CD4-positive, alpha-beta T cell treated with Interleukin-4 for 1 hour (primary cell): ENCODE data around the gene ITPRIPL2.

Experiments
- DNase-seq, 2 donors: peaks; one replicate each; pipeline ENCODE4 v3.0.0-alpha.2; 2020 to 2022

Gene ITPRIPL2

DNA sequence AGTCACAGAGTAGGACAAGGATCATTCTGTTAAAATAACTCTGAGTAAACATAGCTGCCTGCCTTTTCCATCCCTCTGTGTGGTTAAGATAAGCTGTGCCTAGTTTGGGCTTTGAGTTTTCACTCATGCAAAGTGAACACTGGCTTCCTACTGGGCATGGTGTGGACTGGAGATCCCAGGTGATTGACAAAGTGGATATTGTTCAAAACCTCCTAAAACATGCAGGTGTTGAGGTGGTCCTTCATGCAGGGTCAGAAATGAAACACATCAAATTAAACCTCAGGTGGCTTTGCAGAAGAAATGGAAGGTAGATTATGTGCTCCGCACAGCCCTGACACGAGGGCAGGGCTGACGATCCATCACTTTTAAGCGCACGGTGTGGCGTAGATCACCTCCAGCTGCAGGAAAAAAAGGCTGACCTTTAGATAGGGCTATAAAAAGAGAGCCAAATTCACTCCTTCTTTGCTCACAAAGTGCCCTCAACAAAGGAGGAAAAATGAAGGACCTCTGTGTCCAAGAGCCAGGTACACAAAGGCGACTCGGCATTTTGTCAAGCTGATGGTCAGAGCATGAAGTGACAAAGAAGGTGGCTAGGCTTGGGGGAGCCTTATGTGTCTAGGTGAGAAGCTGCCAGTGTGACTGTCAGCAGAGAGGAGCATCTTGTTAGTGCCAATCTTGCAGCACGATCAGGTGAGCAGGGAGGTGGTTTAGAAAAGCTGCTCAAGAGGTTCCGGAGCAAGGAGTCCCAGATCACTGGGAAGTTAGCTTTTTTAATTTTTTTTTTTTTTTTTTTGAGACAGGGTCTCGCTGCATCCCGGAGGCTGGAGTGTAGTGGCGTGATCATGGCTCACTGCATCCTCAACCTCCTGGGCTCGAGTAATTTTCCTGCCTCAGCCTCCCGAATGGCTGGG is 19.9 kb upstream of the ITPRIPL2 start:
- no peak for DNase-seq

DNA sequence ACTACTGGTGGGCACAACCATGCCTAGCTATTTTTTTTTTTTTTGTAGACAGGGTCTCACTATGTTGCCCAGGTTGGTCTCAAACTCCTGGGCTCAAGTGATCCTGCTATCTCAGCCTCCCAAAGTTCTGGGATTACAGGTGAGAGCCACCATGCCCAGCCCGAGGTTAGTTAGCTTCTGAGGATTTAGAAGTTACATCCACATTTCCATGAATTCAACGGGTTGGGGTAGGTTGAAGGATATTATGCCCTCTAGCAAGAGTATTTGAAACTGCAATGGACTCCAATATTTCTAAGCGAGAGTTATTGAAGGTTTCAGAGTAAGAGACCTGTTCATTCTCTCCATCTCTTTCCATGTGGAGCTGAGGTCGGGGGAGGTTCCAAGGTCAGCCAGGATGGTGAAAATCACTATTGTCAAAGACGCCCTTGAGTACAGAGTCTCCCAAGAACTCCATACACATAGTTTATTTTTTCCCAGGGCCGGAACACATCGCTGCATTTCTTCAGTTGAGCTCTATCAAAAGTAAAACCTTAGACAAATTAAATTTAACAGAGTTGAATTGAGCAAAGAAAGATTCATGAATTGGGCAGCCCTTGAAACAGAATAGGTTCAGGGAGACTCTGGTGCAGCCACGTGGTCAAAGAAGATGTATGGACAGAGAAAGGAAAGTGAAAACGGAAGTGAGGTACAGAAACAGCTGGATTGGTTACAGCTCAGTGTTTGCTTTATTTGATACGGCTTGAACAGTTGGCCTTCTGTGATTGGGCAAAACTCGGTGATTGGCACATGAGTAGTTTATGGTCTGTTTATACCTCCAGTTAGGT is 19.0 kb upstream of the ITPRIPL2 start:
- DNase-seq = peak in 1 of 2 donors; percentile 30

DNA sequence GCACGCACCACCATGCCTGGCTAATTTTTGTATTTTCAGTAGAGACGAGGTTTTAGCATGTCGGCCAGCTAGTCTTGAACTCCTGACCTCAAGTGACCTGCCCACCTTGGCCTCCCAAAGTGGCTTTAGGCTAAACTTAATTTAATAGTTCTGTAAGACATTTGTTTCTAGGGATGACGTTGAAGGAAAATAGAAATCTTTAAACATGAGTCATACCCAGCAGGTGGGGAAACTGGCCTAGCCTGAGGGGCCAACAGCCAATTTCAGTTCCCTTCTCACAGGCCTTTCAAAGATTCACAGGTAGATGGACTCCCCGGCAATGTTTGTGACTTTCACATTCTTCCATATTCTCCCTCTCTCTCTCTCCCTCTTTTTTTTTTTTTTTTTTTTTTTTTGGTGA is 18.1 kb upstream of the ITPRIPL2 start:
- DNase-seq = no peak

DNA sequence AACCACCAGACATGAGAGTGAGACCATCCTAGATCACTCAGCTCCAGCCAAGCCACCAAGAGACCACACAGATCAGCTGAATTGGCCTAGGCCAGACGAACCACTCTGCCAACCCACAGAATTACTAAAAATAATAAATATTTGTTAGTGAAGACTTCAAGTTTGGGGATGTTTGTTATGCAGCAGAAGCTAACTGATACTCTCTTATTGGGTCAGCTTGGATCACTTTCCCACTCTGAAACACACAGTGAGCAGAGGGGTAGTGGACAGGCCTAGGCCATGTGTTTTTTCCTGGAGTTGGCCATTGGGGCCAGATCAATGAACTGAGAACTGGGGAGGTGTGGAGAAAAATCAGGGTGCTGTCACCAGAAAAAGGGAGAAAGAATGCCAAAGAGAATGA is 15.6 kb upstream of the ITPRIPL2 start:
- DNase-seq = no peak

DNA sequence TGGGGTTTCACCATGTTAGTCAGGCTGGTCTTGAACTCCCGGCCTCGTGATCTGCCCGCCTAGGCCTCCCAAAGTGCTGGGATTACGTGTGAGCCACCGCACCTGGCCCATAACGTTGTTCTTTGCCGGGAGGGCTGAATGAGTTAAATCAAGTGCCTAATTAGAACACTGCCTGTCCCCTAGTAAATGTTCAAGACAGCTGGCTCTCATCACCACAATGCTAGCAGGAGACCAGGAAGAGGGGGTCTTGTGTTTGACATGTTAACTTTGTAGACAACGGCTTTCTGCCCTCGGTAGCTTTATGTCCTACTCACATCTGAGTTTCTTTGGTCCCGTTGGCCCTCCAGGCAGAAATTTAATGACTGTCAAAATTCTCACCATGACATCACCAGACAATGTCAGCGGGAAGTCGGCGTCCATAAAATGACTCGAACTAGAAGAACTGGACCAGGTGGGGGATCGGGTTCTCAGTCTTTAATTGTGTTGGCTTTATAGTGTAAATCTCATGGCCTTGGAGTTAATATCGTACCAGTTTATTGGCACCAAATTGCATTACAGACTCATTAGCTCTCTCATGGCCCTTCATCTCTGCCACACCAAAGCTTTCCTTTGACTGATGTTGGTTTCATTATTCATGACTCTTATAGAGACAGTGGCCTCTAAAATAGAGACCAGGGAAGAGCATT is 11.4 kb upstream of the ITPRIPL2 start:
- DNase-seq = no peak

DNA sequence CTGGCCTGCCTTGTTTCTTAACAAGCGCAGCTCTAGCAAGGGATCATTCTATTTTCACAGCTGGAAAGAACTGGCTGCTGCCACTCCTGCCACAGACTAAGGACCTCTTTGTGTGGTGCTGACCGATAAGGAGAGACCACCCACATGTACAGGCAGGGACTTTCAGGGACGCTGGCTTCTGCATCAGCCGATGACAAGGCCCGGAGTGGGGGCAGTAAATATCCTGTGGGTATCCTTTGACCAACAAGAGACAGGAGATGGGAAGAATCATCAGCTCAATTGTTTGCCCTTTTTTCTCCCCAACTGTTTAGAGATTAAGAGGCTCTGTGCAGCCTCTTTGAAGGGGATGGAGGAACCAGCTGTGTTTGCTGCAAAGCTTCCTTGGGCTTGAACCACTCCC is 9.2 kb upstream of the ITPRIPL2 start:
- DNase-seq = no peak

DNA sequence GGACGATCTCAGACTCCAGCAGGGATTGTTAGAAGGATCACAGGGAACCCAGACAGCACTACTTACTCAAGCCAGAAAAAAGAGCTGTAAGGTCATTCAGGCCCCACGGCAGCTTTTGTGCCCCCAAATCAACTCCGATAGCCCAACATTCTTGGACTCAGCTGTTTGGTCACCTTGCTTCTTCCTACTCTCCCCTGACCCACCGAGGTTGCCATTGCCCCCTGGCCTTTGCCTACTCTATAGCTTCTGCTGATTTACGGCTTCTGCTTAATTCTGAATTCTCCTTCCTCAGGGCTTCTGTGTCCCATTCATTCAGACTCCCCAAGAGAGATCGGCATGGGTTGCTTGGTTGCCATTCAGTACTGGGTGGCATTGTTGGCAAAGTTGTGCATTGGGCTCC is 8.6 kb upstream of the ITPRIPL2 start:
- no peak for DNase-seq

DNA sequence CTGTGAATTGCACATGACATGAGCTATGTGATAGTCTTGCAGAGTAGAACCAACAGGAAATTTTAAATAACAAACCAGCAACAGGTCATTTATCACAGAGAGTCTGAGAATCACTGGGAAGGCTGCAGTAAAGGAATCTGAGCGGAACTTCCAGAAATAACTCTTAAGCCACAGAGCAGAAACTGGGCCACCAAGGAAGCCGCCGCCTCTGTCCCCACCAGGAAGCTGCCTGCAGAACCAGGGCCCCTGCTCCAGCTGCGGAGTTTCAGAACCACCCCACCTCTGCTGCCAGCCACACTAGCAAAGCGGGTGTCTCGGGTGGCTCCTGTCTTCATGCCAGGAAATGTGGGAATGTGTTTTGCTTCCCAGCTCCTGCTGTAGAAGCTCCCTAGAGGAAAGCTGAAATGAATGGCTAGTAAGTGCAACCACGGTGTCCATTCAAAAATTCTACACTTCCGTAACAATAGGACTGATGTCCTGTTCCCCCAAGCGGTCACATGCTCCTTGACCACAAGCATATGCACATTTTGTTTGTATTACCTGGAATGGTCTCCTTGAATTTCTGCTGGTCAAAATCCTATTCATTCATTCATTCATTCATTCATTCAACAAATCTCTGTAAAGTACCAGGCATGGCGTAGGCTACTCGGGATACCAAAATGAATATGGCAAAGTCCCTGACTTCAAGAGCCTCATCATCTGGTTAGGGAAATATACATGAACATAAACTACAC is 7.7 kb upstream of the ITPRIPL2 start:
- no peak for DNase-seq

DNA sequence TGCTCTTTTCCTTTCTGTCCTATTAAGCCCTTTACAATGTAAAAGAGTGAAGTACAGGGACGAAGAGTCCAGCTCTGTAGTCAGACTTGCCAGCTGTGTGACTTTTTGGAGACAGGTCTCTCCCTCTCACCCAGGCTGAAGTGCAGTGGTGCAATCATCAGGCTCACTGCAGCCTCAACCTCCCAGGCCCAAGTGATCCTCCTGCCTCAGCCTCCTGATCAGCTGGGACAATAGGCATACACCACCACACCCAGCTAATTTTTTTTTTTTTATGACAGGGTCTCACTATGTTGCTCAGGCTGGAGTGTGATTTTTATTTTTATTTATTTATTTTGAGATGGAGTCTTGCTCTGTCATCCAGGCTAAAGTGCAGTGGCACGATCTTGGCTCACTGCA is 7.1 kb upstream of the ITPRIPL2 start:
- no peak for DNase-seq

DNA sequence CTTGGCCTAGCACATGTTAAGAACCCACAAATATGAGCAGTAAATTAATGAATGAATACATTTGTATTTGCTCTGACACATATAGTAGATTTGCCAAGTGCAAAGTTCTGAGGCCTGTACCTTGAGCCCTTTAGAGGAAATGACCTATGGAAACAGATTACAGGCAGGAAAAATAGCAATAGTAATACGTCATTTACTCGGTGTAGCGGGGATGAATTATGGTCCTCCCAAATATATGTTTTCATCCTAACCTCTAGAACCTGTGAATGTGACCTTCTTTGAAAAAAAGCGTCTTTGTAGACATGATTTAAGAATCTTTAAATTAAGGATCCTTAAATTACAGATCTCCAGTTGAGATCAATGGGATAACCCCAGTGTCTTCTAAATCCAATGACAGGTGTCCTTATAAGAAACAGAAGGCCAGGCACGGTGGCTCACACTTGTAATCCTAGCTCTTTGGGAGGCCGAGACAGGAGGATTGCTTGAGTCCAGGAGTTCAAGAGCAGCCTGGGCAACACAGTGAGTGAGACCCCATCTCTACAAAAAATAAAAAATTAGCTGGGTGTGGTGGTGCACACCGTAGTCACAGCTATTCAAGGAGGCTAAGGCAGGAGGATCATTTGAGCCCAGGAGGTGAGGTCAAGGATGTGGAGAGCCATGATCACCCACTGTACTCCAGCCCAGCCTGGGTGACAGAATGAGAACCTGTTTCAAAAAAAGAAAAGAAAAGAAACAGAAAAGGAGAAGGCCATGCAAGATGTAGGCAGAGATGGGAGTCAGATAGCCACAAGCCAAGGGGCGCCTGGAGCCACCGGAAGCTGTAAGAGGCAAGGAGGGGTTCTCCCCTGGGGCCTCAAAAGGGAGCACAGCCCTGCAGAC is 5.1 kb upstream of the ITPRIPL2 start:
- DNase-seq = no peak

DNA sequence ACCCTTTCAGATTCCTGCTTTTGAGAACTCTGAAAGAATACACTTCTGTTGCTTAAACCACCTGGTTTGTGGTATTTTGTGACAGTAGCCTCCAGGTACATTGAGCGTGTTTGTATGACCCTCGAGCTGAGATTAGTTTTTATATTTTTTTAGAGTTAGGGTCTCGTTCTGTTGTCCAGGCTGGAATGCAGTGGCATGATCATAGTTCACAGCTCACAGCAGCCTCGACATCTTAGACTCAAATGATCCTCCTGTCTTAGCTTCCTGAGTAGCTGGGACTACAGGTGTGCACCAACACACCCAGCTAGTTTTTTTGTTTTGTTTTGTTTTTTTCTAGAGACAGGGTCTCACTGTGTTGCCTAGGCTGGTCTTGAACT is 4.5 kb upstream of the ITPRIPL2 start:
- DNase-seq = no peak

DNA sequence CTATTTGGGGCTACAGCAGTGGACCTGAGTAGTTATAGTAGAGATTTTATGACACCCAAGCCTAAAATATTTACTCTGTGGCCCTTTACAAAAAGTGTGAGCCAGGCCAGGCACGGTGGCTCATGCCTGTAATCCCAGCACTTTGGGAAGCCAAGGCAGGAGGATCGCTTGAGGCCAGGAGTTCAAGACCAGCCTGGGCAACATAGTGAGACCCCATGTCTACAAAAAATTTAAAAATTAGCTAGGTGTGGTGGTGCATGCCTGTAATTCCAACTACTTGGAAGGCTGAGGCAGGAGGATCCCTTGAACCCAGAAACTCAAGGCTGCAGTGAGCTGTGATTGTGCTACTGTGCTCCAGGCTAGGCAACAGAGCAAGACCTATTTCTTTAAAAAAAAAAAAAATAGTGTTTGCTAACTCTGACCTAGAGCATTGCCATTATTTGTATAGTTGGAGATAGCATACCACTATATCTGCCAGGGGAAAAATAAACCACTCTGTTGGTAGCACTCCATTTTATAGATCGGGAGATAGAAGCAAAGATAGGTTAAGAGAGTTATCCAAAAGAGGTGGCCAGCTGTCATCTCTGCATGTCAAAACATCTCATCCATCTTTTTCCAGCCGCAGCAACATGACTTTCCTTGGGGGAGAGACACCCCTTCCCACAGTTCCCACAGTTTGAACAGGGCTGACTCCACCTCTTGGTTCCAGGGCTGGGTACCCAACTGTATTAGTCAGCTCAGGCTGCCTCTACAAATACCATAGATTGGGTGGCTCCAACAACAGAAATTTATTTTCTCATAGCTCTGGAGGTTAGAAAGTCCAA is 3.0 kb upstream of the ITPRIPL2 start:
- no peak for DNase-seq

DNA sequence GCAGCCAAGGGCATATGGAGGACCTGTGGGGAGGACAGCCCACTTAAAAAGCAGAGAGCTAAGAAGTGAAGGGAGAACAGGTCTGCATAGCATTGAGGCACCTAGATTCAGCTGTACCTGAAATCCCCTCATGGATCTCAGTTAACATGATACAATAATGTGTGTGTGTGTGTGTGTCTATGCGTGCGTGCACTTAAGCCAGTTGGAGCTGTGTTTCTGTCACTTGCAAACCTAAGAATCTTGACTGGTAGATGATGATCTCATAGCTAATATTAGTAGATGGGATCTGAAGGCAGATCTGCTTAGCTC is 1.7 kb upstream of the ITPRIPL2 start:
- DNase-seq = no peak

DNA sequence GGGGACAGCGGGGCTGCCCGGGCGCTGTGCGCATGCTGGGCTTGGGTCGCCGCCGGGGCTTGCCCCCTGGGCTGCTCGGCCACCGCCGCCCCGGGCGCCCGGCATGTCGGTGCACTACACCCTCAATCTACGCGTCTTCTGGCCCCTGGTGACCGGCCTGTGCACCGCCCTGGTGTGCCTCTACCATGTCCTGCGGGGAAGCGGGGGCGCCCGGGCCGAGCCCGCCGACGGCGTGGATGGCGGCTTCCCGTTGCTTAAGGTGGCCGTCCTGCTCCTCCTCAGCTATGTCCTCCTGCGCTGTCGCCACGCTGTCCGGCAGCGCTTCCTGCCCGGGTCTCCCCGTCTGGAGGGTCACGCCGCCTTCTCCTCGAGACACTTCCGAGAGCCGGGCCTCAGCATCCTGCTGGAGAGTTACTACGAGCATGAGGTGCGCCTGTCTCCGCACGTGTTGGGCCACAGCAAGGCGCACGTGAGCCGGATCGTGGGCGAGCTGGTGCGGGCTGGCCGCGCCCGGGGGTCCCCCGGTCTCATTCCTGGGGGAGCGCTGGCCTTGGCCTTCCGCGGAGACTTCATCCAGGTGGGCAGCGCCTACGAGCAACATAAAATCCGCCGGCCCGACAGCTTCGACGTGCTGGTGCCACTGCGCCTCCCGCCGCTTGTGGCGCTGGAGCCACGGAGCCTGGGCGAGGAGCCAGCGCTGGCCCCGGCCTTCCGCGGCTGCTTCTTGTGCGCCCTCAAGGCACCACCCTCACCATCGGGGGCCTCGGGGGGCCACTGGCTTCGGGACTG is 789 bp downstream of the ITPRIPL2 start:
- DNase-seq = no peak

DNA sequence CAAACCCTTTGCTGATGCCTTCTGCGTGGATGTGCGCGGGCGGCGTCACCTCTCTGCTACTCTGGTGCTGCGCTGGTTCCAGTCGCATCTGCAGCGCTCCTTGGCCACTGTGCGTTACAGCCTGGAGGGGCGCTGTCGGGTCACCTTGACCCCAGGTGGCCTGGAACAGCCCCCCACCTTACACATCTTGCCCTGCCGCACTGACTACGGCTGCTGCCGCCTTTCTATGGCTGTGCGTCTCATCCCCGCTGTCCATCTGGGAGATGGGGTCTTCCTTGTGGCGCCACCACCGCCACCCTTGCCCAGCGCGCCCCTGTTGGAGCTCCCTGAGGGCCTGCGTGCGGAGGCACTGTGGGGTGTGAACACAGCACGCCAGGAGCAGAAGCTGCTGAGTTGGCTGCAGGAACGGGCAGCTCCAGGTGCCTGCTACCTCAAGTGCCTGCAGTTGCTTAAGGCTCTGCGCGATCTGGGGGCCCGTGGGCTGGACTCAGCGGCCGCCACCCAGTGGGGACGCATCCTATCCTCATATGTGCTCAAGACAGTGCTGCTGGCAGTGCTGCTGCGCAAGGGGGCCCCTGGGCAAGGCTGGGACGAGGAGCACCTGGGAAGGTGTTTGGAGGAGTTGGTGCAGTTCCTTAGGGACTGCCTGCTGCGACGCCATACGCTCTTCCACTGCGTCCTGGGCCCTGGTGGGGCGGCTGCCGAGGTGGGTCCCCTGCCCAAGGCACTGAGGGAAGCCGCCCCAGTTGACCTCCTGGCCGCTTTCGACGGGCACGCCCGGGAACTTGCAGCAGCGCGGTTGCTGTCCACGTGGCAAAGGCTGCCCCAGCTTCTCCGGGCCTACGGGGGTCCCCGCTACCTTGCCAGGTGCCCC is 1.6 kb downstream of the ITPRIPL2 start:
- no peak for DNase-seq

DNA sequence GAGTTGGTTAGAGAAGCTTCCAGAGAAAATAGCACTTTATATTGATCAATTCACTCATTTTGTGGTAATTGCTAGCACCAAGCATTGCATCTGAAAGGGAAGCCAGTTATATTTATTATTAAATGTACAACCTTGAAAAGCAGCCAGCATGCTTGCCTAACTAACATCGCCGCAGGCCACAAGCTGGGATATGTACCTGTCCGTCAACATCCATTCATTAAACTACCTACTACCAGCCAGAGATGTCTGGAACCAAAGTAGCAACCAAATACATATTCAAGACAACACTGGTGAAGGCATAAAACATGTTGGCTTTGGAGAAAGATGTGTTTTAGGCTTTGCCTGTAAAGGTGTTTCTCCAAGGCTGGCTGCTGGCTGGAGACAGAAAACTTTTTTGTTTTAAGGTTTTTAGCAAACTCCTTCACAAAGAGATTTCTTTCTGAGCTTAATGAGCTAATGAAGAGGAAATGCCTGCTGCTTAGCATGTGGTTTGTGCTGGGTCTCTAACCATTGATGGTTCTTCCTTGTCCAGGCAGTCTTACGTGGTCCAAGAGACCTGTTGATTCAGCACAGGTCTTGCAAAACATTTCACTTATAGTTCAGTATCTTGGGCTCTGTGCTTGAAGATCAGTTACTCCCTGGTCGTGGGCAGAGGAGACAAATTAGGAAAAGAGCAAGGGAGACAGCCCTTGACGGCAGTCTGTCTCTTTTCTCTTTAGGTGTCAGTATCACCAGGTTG is 3.1 kb downstream of the ITPRIPL2 start:
- DNase-seq = no peak

DNA sequence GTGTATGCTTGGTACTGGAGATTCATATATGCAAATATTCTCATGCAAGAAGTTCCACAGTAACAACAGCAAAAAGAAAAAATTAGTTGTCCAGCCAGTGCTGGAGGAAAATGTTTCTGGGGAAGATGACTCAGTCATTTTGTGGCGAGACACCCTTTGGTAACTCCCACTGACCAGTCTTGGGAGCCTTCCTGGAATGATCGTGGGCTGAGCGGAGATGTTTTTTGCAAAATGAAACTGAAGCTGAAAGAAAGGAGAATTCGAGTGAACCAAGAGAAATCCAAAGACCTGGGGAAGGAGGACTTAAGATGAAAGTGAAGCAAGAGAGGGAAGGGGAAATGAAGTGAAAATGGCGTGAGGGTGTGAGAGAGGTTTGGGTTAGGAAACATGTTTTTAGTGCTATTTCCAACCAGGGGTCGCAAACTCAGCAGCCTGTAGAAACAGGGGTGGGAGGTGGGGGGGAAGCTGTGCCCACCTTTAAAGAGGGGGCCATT is 5.2 kb downstream of the ITPRIPL2 start:
- DNase-seq = peak; percentile 32 to 72

DNA sequence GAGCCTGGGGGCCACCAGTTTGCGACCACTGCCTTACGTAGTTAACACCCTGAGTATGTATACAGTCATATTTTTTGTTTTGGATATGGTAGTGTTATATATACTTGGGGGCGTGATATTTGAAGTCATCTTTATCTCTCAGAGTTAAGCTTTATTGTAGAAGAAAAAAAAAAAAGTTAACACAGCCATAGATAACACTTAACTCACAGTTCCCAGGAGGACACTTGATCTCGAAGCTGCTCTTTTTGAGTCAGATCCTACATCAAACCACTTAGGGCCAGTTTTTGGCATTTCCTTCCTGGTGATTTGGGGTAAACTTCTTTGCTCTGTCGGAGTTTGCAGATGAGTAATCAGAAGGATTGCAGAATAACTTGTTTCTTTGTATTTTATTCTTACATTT is 5.8 kb downstream of the ITPRIPL2 start:
- no peak for DNase-seq
